Gastroesophageal sphincter (tissue), 3 donors: ENCODE data around the gene INO80.

Experiments used
- POLR2AphosphoS5 ChIP-seq: sonication (generic); formaldehyde crosslinking; IDR thresholded peaks from one replicate; pipeline ENCODE4 v1.6.1; 2017; ENCODE audit warnings: antibody characterized with exemption
- TF ChIP-seq, protein P1 (sequence below), 4 experiments: fragments of 200-600 bp in 2 of 4; fragments of 450-650 bp in 2 of 4; sonication (generic) in 1 of 4; IDR thresholded peaks; one replicate each; pipeline ENCODE4 v1.5.1; 2017 to 2019; ENCODE audit warnings: antibody characterized with exemption in 4 of 4, mild to moderate bottlenecking in 2 of 4, moderate library complexity in 2 of 4

DNA sequence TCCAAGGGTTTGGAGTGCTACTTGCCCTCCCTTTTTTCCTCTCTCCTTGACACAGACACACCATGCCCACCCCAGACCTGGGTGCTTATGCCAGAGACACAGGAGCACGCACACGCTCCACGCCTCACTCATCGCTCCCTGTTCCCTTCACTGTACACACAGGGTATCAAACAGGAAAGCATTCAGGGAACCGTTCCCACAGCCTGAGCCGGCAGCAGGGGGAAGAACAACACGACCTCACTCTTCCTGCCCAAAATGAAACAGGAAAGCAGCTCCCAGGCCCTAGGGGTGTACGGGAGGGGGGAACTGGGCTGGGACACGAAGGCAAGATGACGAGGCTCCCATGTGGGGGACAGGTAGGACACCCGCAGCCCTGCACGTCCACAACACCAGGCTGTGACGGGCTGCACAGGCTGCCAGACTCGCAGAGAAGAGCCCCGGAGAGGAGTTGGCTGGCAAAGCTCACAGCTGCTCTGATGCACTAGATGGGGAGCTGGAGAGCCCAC lies 175.7 kb downstream of the INO80 start:
- TF ChIP-seq, protein P1, sequence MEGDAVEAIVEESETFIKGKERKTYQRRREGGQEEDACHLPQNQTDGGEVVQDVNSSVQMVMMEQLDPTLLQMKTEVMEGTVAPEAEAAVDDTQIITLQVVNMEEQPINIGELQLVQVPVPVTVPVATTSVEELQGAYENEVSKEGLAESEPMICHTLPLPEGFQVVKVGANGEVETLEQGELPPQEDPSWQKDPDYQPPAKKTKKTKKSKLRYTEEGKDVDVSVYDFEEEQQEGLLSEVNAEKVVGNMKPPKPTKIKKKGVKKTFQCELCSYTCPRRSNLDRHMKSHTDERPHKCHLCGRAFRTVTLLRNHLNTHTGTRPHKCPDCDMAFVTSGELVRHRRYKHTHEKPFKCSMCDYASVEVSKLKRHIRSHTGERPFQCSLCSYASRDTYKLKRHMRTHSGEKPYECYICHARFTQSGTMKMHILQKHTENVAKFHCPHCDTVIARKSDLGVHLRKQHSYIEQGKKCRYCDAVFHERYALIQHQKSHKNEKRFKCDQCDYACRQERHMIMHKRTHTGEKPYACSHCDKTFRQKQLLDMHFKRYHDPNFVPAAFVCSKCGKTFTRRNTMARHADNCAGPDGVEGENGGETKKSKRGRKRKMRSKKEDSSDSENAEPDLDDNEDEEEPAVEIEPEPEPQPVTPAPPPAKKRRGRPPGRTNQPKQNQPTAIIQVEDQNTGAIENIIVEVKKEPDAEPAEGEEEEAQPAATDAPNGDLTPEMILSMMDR (IDR thresholded peaks at IDR 0.05), result no peak
- TF ChIP-seq POLR2AphosphoS5, result no peak
